Activated CD4-positive, alpha-beta T cell treated with anti-CD3 and anti-CD28 coated beads for 36 hours (primary cell): Measurements from ENCODE around the gene PIM2. TPM values are rescaled to one million over a fixed set of nuclear protein-coding genes. Genes with fewer than 3 reads are reported as not detected.
A peak's percentile ranks its signal among the peaks of the same experiment; 100 is the strongest.

Source experiments
- ATAC-seq: fragments of 200-7000 bp; cut with Tn5 transposase; one replicate; pipeline ENCODE4 v1.10.0; 2021; ENCODE audit warnings: mild to moderate bottlenecking, moderate library complexity
- CTCF ChIA-PET: fragments of 350-600 bp; sonication (Branson Sonifier 250); formaldehyde crosslinking; loops from one replicate; lab custom pipeline; 2021; ENCODE audit warnings: antibody characterized with exemption; lab: Charles Lee
- POLR2A ChIA-PET: fragments of 350-600 bp; sonication (Branson Sonifier 250); formaldehyde crosslinking; loops from one replicate; lab custom pipeline; 2021; ENCODE audit warnings: antibody characterized with exemption, inconsistent platforms; lab: Charles Lee
- DNase-seq: peaks from one replicate; pipeline ENCODE4 v3.0.0-alpha.2; 2020
- H3K27ac Mint-ChIP-seq: one replicate; pipeline ENCODE4 v1.8.0; 2021; ENCODE audit warnings: mixed read lengths
- H3K27me3 Mint-ChIP-seq: one replicate; pipeline ENCODE4 v1.8.0; 2021; ENCODE audit warnings: mixed read lengths
- H3K36me3 Mint-ChIP-seq: one replicate; pipeline ENCODE4 v1.8.0; 2021; ENCODE audit warnings: low read depth, mixed read lengths
- H3K4me1 Mint-ChIP-seq: one replicate; pipeline ENCODE4 v1.8.0; 2021; ENCODE audit warnings: mixed read lengths
- H3K4me3 Mint-ChIP-seq: one replicate; pipeline ENCODE4 v1.8.0; 2021; ENCODE audit warnings: mild to moderate bottlenecking, moderate library complexity, mixed read lengths
- H3K9me3 Mint-ChIP-seq: one replicate; pipeline ENCODE4 v1.8.0; 2021; ENCODE audit warnings: low read depth, mixed read lengths
- intact Hi-C, 2 experiments: fragments of 100-400 bp; cut with DNase I in 1 of 2; cut with micrococcal nuclease in 1 of 2; formaldehyde crosslinking; loops; one replicate each; pipeline versions ENCODE4 v1.14.2 to v1.15.1; 2022 to 2024; cut with DNase I, micrococcal nuclease
- total RNA-seq, 2 experiments: library from RNA; stranded (reverse); gene quantifications; one replicate each; pipeline ENCODE4 v1.2.3, GENCODE V29; 2021

The PIM2 gene
- total RNA-seq, 2 experiments from 2014 or later, result 320 TPM

DNA sequence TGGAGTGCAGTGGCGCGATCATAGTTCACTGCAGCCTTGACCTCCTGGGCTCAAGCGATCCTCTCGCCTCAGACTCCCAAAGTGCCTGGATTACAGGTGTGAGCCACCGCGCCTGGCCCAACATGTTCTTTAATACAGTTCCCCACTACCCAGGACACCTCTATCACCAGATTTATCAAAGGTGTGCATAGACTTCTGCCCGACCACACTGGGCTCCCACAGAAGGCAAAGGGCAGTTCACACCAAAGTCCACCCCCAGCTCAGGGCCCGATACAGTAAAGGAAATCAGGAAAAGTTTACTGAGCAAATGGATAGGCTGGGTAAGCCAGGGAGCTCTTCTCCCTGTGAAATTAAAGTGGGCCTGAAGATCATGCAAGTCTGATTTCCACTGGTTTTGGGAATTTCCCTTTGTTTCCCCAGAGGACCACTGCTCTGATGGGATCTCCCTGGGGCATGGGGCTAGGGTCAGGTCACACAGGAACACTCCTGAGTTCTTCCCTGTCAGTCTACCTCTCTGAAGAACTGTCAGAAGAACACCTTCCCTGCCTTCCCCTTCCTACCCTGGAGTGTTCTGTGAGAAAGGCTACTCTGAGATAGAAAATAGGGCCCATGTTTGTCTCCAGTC is 17.7 kb upstream of the PIM2 start:
- ATAC-seq, result peak; percentile 0
- H3K27me3 Mint-ChIP-seq, result no peaks in the 10 kb centered on the region
- peak overlapping the region; percentile 64 for H3K4me3 Mint-ChIP-seq
- intact Hi-C loops, result loop anchor here (1.0 to 5.0 kb wide), 6 partner anchors 17 to 336 kb away; partner anchors contain the start of gene PIM2 (in 2 of the 2)
- H3K27ac Mint-ChIP-seq, result peak overlapping the region; percentile 96
- no peaks in the 10 kb centered on the region for H3K9me3 Mint-ChIP-seq
- ChIA-PET CTCF (interaction anchor here (0.6 to 2.1 kb wide), 4 partner anchors 10 to 219 kb away, joined by 3 to 9 read pairs (median 5); partner anchors contain the start of gene SLC35A2), POLR2A (interaction anchor here (0.6 to 5.3 kb wide), 10 partner anchors 13 to 305 kb away, joined by 3 to 86 read pairs (median 6); partner anchors contain the start of genes OTUD5, PIM2, PQBP1 and SLC35A2)
- no peak for DNase-seq
- H3K4me1 Mint-ChIP-seq, result peaks cover 73% of the 10 kb centered on the region
- H3K36me3 Mint-ChIP-seq, result peaks cover 63% of the 10 kb centered on the region

DNA sequence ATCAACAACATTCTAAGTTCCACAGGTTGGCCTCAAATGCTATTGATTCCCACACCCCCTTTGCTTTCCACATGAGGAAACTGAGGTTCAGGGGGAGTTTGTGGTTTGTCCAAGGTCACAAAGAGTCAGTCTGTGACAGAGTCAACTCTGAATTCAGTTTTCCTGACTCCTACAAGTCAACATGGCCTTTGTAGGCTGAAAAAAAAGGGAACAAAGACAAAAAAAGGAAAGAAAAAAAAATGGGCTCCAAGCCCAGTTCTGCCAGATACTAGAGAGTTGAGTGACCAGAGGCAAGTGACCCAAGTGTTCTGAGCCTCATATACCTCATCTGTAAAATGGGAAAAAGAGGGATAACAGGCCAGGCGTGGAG is 16.5 kb upstream of the PIM2 start:
- H3K4me1 Mint-ChIP-seq, result peaks cover 67% of the 10 kb centered on the region
- no peak for DNase-seq
- intact Hi-C loops, result loop anchor here in 1 of 2 experiments (5.0 kb wide), 3 partner anchors 198 to 337 kb away; no protein-coding TSS in a partner anchor
- ChIA-PET POLR2A (interaction anchor here (1.0 to 1.2 kb wide), 2 partner anchors 8 to 15 kb away, joined by 6 read pairs; no protein-coding TSS in a partner anchor), CTCF (interaction anchor here (1.0 kb wide), 1 partner anchor 16 kb away, joined by 5 read pairs; no protein-coding TSS in a partner anchor)
- peak overlapping the region; percentile 96 for H3K27ac Mint-ChIP-seq
- no peaks in the 10 kb centered on the region for H3K27me3 Mint-ChIP-seq
- peaks cover 59% of the 10 kb centered on the region for H3K36me3 Mint-ChIP-seq
- no peaks in the 10 kb centered on the region for H3K9me3 Mint-ChIP-seq
- ATAC-seq, result no peak
- peak overlapping the region; percentile 67 for H3K4me3 Mint-ChIP-seq

- no peaks in the 10 kb centered on the region for H3K27me3 Mint-ChIP-seq
- intact Hi-C loops, result loop anchor here in 1 of 2 experiments (5.0 kb wide), 3 partner anchors 197 to 338 kb away; no protein-coding TSS in a partner anchor
- H3K4me1 Mint-ChIP-seq, result peaks cover 64% of the 10 kb centered on the region
- H3K36me3 Mint-ChIP-seq, result peaks cover 59% of the 10 kb centered on the region
- DNase-seq (peak; percentile 53), ATAC-seq (peak; percentile 6)
- no peaks in the 10 kb centered on the region for H3K9me3 Mint-ChIP-seq
- peak overlapping the region; percentile 96 for H3K27ac Mint-ChIP-seq
- POLR2A ChIA-PET, result interaction anchor here (0.6 to 1.2 kb wide), 4 partner anchors 8 to 23 kb away, joined by 4 to 6 read pairs (median 5); partner anchors contain the start of genes OTUD5 and SLC35A2
- peak overlapping the region; percentile 67 for H3K4me3 Mint-ChIP-seq
- CTCF ChIA-PET, result interaction anchor here (1.0 kb wide), 1 partner anchor 15 kb away, joined by 5 read pairs; no protein-coding TSS in a partner anchor
Observed at GRCh38 chrX:48934581-48935300, 15.9 kb upstream of the PIM2 start.

DNA sequence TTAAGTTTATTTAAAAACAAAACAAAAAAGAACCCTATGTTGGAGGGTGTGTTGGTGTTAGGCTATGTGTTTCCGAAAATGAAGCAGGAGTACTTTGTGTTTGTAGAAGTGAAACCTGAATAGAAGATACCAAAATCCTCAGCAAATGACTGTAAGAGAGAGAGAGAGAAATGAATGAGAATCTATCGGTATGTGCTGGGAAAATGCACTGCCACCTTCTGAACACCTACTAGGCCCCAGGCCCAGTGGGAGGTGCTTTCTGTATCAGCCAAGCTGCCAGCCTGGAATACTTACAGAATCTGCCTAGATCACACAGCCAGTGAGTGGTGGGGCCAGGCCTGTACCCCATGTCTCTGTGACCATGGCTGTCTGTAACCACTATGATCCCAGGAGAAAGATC is 14.9 kb upstream of the PIM2 start:
- peaks cover 54% of the 10 kb centered on the region for H3K36me3 Mint-ChIP-seq
- intact Hi-C loops, result no loop called here
- peak overlapping the region; percentile 96 for H3K27ac Mint-ChIP-seq
- peaks cover 54% of the 10 kb centered on the region for H3K4me1 Mint-ChIP-seq
- H3K27me3 Mint-ChIP-seq, result no peaks in the 10 kb centered on the region
- H3K9me3 Mint-ChIP-seq, result no peaks in the 10 kb centered on the region
- ATAC-seq (peak; percentile 20), DNase-seq (peak; percentile 63)
- ChIA-PET CTCF (interaction anchor here (0.6 kb wide), 1 partner anchor 12 kb away, joined by 3 read pairs; no protein-coding TSS in a partner anchor), POLR2A (interaction anchor here (1.1 kb wide), 1 partner anchor 18 kb away, joined by 3 read pairs; no protein-coding TSS in a partner anchor)
- peak overlapping the region; percentile 67 for H3K4me3 Mint-ChIP-seq

DNA sequence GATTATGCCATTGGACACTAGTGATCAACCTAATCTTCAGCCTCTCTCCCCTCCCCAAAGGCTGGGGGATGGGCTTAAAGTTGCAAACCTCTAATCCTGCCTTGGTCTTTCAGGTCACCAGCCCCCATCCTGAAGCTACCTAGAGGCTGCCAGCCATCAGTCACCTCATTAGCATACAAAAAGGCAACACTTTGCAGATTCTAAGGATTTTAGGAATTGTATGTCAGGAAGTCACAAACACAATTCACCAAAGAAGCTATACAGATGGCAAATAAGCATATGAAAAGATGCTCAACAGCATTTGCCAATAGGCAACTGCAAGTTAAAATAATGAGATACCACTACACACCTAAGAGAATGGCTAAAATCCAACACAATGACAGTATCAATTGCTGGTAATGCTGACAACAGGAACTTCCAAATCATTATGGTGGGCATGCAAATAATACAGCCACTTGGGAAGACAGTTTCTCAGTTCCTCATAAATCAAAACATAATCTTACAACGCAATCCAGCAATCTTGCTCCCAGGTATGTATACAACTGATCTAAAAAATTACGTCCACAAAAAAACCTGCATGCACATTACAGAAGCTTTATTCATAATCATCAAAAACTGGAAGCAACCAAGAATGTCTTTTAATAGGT is 9.0 kb upstream of the PIM2 start:
- Mint-ChIP-seq H3K27me3 (no peaks in the 10 kb centered on the region), H3K36me3 (peaks cover 37% of the 10 kb centered on the region), H3K4me1 (peaks cover 31% of the 10 kb centered on the region), H3K4me3 (no peak overlapping the region), H3K9me3 (no peaks in the 10 kb centered on the region), H3K27ac (no peak overlapping the region)
- ChIA-PET POLR2A (no interaction called here), CTCF (no interaction called here)
- DNase-seq, result no peak
- no peak for ATAC-seq
- intact Hi-C loops, result no loop called here

DNA sequence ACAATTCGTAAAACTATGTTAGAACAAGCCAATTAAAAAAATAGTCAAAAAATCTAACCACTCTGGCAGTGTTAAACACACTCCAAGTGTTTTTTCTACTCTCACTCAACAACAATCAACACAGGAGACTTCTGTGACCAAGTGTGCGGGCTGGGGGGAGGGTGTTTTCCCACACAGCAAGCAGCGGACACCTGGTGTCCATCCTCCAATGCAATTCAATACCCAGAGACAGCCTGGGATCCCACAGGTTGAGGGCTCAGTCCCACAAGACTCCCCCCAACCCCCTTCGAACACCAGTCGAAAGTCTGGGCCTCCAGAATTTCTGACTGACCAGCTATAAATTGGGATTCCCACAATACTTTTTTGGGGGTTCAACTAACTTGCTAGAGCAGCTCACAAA is 8.3 kb upstream of the PIM2 start:
- DNase-seq (no peak), ATAC-seq (no peak)
- H3K9me3 Mint-ChIP-seq, result no peaks in the 10 kb centered on the region
- CTCF ChIA-PET, result no interaction called here
- peaks cover 34% of the 10 kb centered on the region for H3K4me1 Mint-ChIP-seq
- peaks cover 38% of the 10 kb centered on the region for H3K36me3 Mint-ChIP-seq
- POLR2A ChIA-PET, result no interaction called here
- H3K4me3 Mint-ChIP-seq, result no peak overlapping the region
- intact Hi-C loops, result no loop called here
- H3K27ac Mint-ChIP-seq, result peak overlapping the region; percentile 31
- H3K27me3 Mint-ChIP-seq, result no peaks in the 10 kb centered on the region

DNA sequence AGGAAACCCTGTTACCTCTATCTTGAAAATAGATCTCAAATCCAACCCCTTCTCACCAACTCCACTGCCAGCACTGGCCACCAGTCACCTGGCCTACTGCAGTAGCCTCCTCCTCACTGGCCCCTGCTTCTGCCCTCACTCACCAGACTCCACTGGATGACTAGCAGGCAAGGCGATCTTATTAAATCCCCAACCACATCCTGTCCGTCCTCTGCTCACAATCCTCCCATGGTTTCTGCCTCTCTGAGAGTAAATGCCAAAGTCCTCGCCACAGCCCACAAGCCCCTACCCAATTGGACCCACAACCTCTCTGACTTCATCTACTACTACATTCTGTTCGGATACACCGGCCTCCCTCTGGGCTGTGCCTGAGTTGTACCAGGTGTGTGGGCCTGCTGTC is 5.4 kb upstream of the PIM2 start:
- no peak for ATAC-seq
- H3K4me3 Mint-ChIP-seq, result no peak overlapping the region

DNA sequence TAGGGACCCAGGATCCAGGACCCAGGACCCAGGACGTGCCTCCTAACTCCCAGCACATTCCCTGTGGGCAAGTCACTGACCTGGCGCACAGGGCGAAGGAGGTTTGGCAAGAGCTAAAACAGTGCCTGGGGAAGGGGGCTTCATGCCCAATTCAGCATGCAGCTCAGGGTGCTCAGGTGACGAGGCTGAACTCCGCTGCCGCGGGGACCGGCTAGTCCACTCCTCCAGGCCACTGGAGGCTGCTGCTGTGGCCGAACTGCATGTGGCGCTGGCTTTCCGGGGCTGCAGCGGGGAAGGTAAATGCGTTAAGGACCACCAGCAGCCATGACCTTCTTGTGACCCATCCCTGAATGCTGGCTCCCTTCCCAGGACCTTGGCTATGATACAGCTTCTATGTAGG is 4.9 kb upstream of the PIM2 start:
- Mint-ChIP-seq H3K27ac (peak overlapping the region; percentile 49), H3K36me3 (peaks cover 46% of the 10 kb centered on the region), H3K4me3 (no peak overlapping the region), H3K4me1 (peaks cover 52% of the 10 kb centered on the region), H3K27me3 (no peaks in the 10 kb centered on the region), H3K9me3 (no peaks in the 10 kb centered on the region)
- CTCF ChIA-PET, result interaction anchor here (0.7 kb wide), 2 partner anchors 244 to 271 kb away, joined by 3 read pairs; no protein-coding TSS in a partner anchor
- POLR2A ChIA-PET, result interaction anchor here (1.3 kb wide), 1 partner anchor 13 kb away, joined by 6 read pairs; no protein-coding TSS in a partner anchor
- DNase-seq (no peak), ATAC-seq (no peak)
- intact Hi-C loops, result no loop called here

More for the DNA sequence above, 5.4 kb upstream of the PIM2 start:
- ChIA-PET CTCF (interaction anchor here (0.7 kb wide), 1 partner anchor 271 kb away, joined by 3 read pairs; no protein-coding TSS in a partner anchor), POLR2A (interaction anchor here (1.3 kb wide), 1 partner anchor 13 kb away, joined by 6 read pairs; no protein-coding TSS in a partner anchor)
- no peak for DNase-seq
- intact Hi-C loops, result no loop called here
- no peaks in the 10 kb centered on the region for H3K27me3 Mint-ChIP-seq
- peaks cover 52% of the 10 kb centered on the region for H3K4me1 Mint-ChIP-seq
- no peaks in the 10 kb centered on the region for H3K9me3 Mint-ChIP-seq
- peak overlapping the region; percentile 49 for H3K27ac Mint-ChIP-seq
- H3K36me3 Mint-ChIP-seq, result peaks cover 44% of the 10 kb centered on the region

DNA sequence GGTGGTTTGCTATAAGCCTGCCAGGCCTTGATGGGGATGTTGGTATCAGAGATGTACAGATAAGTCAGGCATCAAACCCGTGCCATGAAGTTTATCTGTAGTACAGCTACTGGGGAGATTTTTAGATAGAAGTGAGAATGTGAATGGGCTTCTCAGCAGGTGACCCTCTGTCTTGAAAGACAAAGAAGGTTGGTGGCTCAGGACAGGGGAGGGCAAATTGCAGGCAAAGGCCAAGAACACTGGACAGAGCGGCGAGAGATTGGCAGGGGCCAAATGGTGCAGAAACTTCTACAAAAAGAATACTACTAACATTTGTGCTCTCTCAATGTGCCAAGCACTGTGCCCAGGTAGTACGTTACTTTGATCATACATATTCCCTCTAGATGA is 1.9 kb upstream of the PIM2 start:
- CTCF ChIA-PET, result interaction anchor here (0.8 to 2.5 kb wide), 3 partner anchors 17 to 270 kb away, joined by 3 to 17 read pairs (median 4); partner anchors contain the start of genes PQBP1 and TIMM17B
- Mint-ChIP-seq H3K36me3 (peaks cover 63% of the 10 kb centered on the region), H3K4me1 (peaks cover 49% of the 10 kb centered on the region), H3K4me3 (peak overlapping the region; percentile 97), H3K27me3 (no peaks in the 10 kb centered on the region), H3K9me3 (no peaks in the 10 kb centered on the region), H3K27ac (peak overlapping the region; percentile 96)
- ATAC-seq (no peak), DNase-seq (no peak)
- POLR2A ChIA-PET, result interaction anchor here (0.9 to 4.9 kb wide), 6 partner anchors 9 to 35 kb away, joined by 3 to 86 read pairs (median 8); partner anchors contain the start of gene SLC35A2
- intact Hi-C loops, result no loop called here

- H3K4me3 Mint-ChIP-seq, result peak overlapping the region; percentile 97
- intact Hi-C loops, result loop anchor here (1.0 to 10.0 kb wide), 11 partner anchors 17 to 1265 kb away; partner anchors contain the start of genes ELK1 (in 1 of the 2), HDAC6 (in 1 of the 2), OTUD5 (in 1 of the 2) and PLP2 (in 1 of the 2)
- ATAC-seq (peak; percentile 30), DNase-seq (peak; percentile 62)
- CTCF ChIA-PET, result interaction anchor here (0.5 to 2.5 kb wide), 5 partner anchors 15 to 271 kb away, joined by 3 to 17 read pairs (median 4); partner anchors contain the start of genes PQBP1 and TIMM17B
- H3K9me3 Mint-ChIP-seq, result no peaks in the 10 kb centered on the region
- peaks cover 44% of the 10 kb centered on the region for H3K4me1 Mint-ChIP-seq
- H3K27ac Mint-ChIP-seq, result peak overlapping the region; percentile 96
- POLR2A ChIA-PET, result interaction anchor here (0.9 to 4.9 kb wide), 9 partner anchors 8 to 38 kb away, joined by 3 to 86 read pairs (median 8); partner anchors contain the start of genes OTUD5 and SLC35A2
- peaks cover 63% of the 10 kb centered on the region for H3K36me3 Mint-ChIP-seq
- H3K27me3 Mint-ChIP-seq, result no peaks in the 10 kb centered on the region
Observed at GRCh38 chrX:48919947-48920717, 1.3 kb upstream of the PIM2 start.
